Activated gamma-delta T cell (primary cell): ENCODE data around the gene RAB17.

ENCODE experiments used
- DNase-seq: peaks from one replicate; lab custom pipeline; 2025; lab: John Stamatoyannopoulos, UW
- total RNA-seq, 2 donors: gene quantifications; one replicate each; lab custom pipeline; 2026; lab: John Stamatoyannopoulos, UW

RAB17 gene
- total RNA-seq, result 0 to 0.04 reads per million in 2 donors

- DNase-seq, result no peak
These were observed at the start of gene RAB17 for GRCh38 chr2:237590272-237591140. Gene RAB17, minus strand, starts transcription at chr2:237590734. Its CDS starts 4,580 bp downstream, at chr2:237586154.

GRCh38 chr2:237639836-237640220 is 49.3 kb upstream of the RAB17 start:
- DNase-seq, result no peak

- DNase-seq, result no peak
These were observed 48.7 kb upstream of the RAB17 start for GRCh38 chr2:237639052-237639835.

GRCh38 chr2:237638176-237638575 is 47.6 kb upstream of the RAB17 start:
- DNase-seq, result no peak

GRCh38 chr2:237637429-237638135 is 47.0 kb upstream of the RAB17 start:
- no peak for DNase-seq

- no peak for DNase-seq
These were observed 46.0 kb upstream of the RAB17 start for GRCh38 chr2:237636578-237636977.

- DNase-seq, result no peak
These were observed 42.6 kb upstream of the RAB17 start for GRCh38 chr2:237633061-237633561.

- DNase-seq, result no peak
These were observed 41.5 kb upstream of the RAB17 start for GRCh38 chr2:237631801-237632585.

GRCh38 chr2:237631007-237631785 is 40.7 kb upstream of the RAB17 start:
- no peak for DNase-seq

- no peak for DNase-seq
These were observed 39.9 kb upstream of the RAB17 start for GRCh38 chr2:237630216-237631000.

- no peak for DNase-seq
These were observed 39.2 kb upstream of the RAB17 start for GRCh38 chr2:237629739-237630138.

- DNase-seq, result no peak
These were observed 38.6 kb upstream of the RAB17 start for GRCh38 chr2:237629188-237629534.

- DNase-seq, result no peak
These were observed 38.0 kb upstream of the RAB17 start for GRCh38 chr2:237628247-237629187.

- no peak for DNase-seq
These were observed 37.1 kb upstream of the RAB17 start, which contains the start of gene LRRFIP1 for GRCh38 chr2:237627441-237628246. Gene LRRFIP1, plus strand, starts transcription at chr2:237627587. Its CDS starts 58 bp downstream, at chr2:237627645.

- no peak for DNase-seq
These were observed 36.4 kb upstream of the RAB17 start for GRCh38 chr2:237626813-237627440.

GRCh38 chr2:237625777-237626176 is 35.2 kb upstream of the RAB17 start:
- DNase-seq, result no peak

GRCh38 chr2:237625216-237625705 is 34.7 kb upstream of the RAB17 start:
- DNase-seq, result no peak
